ENCODE results near the gene POLE. TPM values are rescaled to one million over a fixed set of nuclear protein-coding genes. Genes with fewer than 3 reads are reported as not detected.

The POLE gene
- total RNA-seq, 4 donors from 2014 or later = 32.2 to 133 (median 44.4) TPM

DNA sequence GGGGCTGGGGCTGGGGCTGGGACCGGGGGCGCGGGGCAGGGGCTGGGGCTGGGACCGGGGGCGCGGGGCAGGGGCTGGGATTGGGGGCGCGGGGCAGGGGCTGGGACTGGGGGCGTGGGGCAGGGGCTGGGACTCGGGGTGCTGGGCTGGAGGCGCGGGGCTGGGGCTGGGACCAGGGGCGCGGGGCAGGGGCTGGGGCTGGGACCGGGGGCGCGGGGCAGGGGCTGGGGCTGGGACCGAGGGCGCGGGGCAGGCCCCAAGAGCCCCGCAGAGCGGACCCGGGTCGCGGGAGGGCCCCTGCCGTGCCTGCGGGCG, 68.1 kb downstream of the POLE start:
- Histone ChIP-seq H3K27ac (no peak overlapping the region), H3K9me3 (peaks cover 0 to 20% (median 3%) of the 10 kb centered on the region in 4 donors), H3K27me3 (peaks cover 6 to 54% of the 10 kb centered on the region in 2 donors), H3K4me3 (no peak overlapping the region), H3K4me1 (peaks cover 0 to 38% (median 13%) of the 10 kb centered on the region in 4 donors), H3K36me3 (peaks cover 0 to 5% (median 0%) of the 10 kb centered on the region in 3 donors)
- no peak for TF ChIP-seq POLR2A (IDR thresholded peaks at IDR 0.05)
- no peak for DNase-seq (ENCODE audit: low spot score in 2 of 2)
- no CpG with 5 or more reads among the region's 28 CpGs for WGBS, 2 donors

DNA sequence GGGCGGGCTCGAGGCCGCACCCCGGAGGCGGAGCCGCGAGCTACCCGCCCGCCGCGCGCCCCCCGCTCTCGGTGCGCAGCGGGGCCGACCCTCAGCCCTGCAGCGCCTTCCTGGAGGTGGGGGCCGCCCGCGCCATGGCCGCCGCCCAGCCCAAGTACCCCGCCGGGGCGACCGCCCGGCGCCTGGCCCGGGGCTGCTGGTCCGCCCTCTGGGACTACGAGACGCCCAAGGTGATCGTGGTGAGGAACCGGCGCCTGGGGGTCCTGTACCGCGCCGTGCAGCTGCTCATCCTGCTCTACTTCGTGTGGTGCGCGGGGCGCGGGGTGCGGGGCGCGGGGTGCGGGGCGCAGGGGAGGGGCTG, 68.5 kb downstream of the POLE start, which contains the start of gene P2RX2:
Gene P2RX2, plus strand, starts transcription at position 94 of the 361 bp plus-strand sequence. Its CDS starts 41 bp downstream, at position 135.
- DNase-seq (ENCODE audit: low spot score in 2 of 2) = no peak
- WGBS, 2 donors = 9% methylated on average over 28 of the region's 49 CpGs; no CpG with 5 or more reads in 1 of the 2 donors
- Histone ChIP-seq H3K9me3 (peaks cover 0 to 20% (median 3%) of the 10 kb centered on the region in 4 donors), H3K27me3 (peaks cover 6 to 54% of the 10 kb centered on the region in 2 donors), H3K4me3 (peak within 1 kb of the TSS in 1 of 4 donors; percentile 2), H3K4me1 (peaks cover 0 to 38% (median 13%) of the 10 kb centered on the region in 4 donors), H3K27ac (no peak within 1 kb of the TSS), H3K36me3 (peaks cover 0 to 1% (median 0%) of the 10 kb centered on the region in 3 donors)
- TF ChIP-seq CTCF (IDR thresholded peaks at IDR 0.05) (no peak), EP300 (IDR thresholded peaks at IDR 0.05) (no peak), POLR2A (IDR thresholded peaks at IDR 0.05) (no peak)

DNA sequence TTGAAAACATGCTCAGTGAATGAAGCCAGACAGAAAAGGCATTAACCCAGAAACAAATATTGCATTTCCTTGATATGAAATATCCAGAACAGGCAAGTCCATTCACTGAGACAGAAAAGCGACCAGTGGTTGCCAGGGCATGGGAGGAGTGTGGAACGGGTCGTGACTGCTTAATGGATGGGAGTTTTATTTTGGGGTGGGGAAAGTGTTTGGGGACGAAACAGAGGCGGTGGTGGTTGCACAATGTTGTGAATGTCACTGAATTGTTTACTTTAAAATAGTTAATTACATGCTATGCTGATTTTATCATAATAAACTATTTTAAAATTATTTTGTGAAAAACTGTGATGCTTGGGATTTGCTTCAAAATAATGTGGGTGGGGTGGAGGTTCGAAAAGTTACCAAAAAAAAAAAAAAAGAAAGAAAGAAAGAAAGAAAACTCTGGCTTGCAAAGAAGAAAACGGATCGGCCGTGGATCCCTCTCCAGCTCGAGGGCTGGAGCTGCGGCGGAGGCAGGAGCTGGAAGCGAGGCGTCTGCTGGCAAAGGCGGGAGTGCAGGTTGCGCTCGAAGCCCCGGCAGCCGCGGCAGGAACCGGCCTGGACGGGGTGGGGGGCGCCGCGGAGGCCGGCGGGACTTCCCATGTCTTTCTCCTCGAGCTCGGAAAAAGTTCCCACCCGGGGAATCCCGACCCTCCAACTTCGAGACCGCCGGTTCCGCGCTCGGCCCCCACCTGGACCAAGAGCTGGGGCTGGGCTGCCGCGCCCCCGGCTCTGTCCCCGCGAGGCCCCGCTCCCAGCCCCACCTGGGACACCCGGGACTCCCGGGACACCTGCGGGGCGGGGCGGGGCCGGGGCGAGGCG, 69.1 kb downstream of the POLE start:
- peaks cover 6 to 54% of the 10 kb centered on the region in 2 donors for H3K27me3 ChIP-seq
- no peak overlapping the region for H3K27ac ChIP-seq
- H3K9me3 ChIP-seq = peaks cover 0 to 20% (median 3%) of the 10 kb centered on the region in 4 donors
- peaks cover 0 to 36% (median 13%) of the 10 kb centered on the region in 4 donors for H3K4me1 ChIP-seq
- no peak for DNase-seq (ENCODE audit: low spot score in 2 of 2)
- H3K36me3 ChIP-seq = no peaks in the 10 kb centered on the region
- TF ChIP-seq CTCF (IDR thresholded peaks at IDR 0.05) (no peak), EP300 (IDR thresholded peaks at IDR 0.05) (no peak), POLR2A (IDR thresholded peaks at IDR 0.05) (no peak)
- peak overlapping the region in 1 of 4 donors; percentile 2 for H3K4me3 ChIP-seq
- 9 to 12% methylated on average over 27 to 38 of the region's 51 CpGs for WGBS, 2 donors

GRCh38 chr12:132617135-132617701, 69.9 kb downstream of the POLE start:
- peaks cover 0 to 20% (median 3%) of the 10 kb centered on the region in 4 donors for H3K9me3 ChIP-seq
- peaks cover 0 to 27% (median 9%) of the 10 kb centered on the region in 4 donors for H3K4me1 ChIP-seq
- H3K27me3 ChIP-seq = peaks cover 6 to 58% of the 10 kb centered on the region in 2 donors
- TF ChIP-seq CTCF (IDR thresholded peaks at IDR 0.05) (no peak), EP300 (IDR thresholded peaks at IDR 0.05) (no peak), POLR2A (IDR thresholded peaks at IDR 0.05) (no peak)
- no peak overlapping the region for H3K27ac ChIP-seq
- WGBS, 2 donors = 90% methylated on average over 4 of the region's 4 CpGs
- no peak overlapping the region for H3K4me3 ChIP-seq
- no peak for DNase-seq (ENCODE audit: low spot score in 2 of 2)
- H3K36me3 ChIP-seq = no peaks in the 10 kb centered on the region

GRCh38 chr12:132615579-132616038, 71.5 kb downstream of the POLE start:
- H3K9me3 ChIP-seq = peaks cover 0 to 31% (median 3%) of the 10 kb centered on the region in 4 donors
- no peaks in the 10 kb centered on the region for H3K36me3 ChIP-seq
- H3K27me3 ChIP-seq = peaks cover 6 to 66% of the 10 kb centered on the region in 2 donors
- no peak for DNase-seq (ENCODE audit: low spot score in 2 of 2)
- no peak overlapping the region for H3K4me3 ChIP-seq
- 79 to 80% methylated on average over 16 of the region's 16 CpGs for WGBS, 2 donors
- peaks cover 0 to 26% (median 8%) of the 10 kb centered on the region in 4 donors for H3K4me1 ChIP-seq
- TF ChIP-seq EP300 (IDR thresholded peaks at IDR 0.05) = no peak
- TF ChIP-seq CTCF (IDR thresholded peaks at IDR 0.05) = no peak
- TF ChIP-seq POLR2A (IDR thresholded peaks at IDR 0.05) = no peak
- H3K27ac ChIP-seq = no peak overlapping the region
